ENCODE measurements around the gene SULT1A3. TPM values are rescaled to one million over a fixed set of nuclear protein-coding genes. Genes with fewer than 3 reads are reported as not detected.

Gene SULT1A3
- total RNA-seq, 1 experiment from 2014 or later: 23.5 TPM

- no peak overlapping the region for H3K9ac ChIP-seq (ENCODE audit: low read length)
- no peaks in the 10 kb centered on the region for H4K20me1 ChIP-seq (ENCODE audit: insufficient read depth)
- H3K36me3 ChIP-seq (ENCODE audit: control insufficient read depth in 1 of 2, insufficient read depth in 2 of 2, low read length in 2 of 2): no peaks in the 10 kb centered on the region
- H3K27me3 ChIP-seq (ENCODE audit: insufficient read depth, low read length): no peaks in the 10 kb centered on the region
- H3K9me2 ChIP-seq (ENCODE audit: insufficient read depth): no peaks in the 10 kb centered on the region
- ChIA-PET RAD21 (ENCODE audit: low non-redundant PET in 1 of 2, low total read pairs in 2 of 2, uncharacterized antibody in 2 of 2, unreplicated experiment in 2 of 2) (no interaction called here), POLR2A (no interaction called here), CTCF (interaction anchor here (1.3 kb wide), 1 partner anchor 43 kb away, joined by 3 read pairs; no protein-coding TSS in a partner anchor)
- H3K4me3 ChIP-seq (replicated peaks in 1 of 2; ENCODE audit: low read depth in 1 of 2, low read length in 2 of 2): no peak overlapping the region
- peaks cover 5 to 19% of the 10 kb centered on the region in 2 experiments; a peak in 3 of 4 replicates for H3K4me1 ChIP-seq (ENCODE audit: control insufficient read depth in 1 of 2, insufficient read depth in 2 of 2, low read length in 2 of 2)
- ATAC-seq (no peak), DNase-seq (ENCODE audit: low read depth, low spot score) (no peak)
- H3K4me2 ChIP-seq (ENCODE audit: low read length): no peak overlapping the region
- TF ChIP-seq POLR2A (IDR thresholded peaks at IDR 0.05; ENCODE audit: borderline replicate concordance, extremely low read depth, insufficient read depth, insufficient read length): no peak
- TF ChIP-seq ATF3 (IDR thresholded peaks at IDR 0.05): no peak
- no peak for TF ChIP-seq ZNF274 (IDR thresholded peaks at IDR 0.05; ENCODE audit: low read depth, low read length)
- TF ChIP-seq ELF1 (IDR thresholded peaks at IDR 0.05; ENCODE audit: borderline replicate concordance, low read depth): no peak
- TF ChIP-seq JUND (IDR thresholded peaks at IDR 0.05): no peak
- TF ChIP-seq ZBTB33 (IDR thresholded peaks at IDR 0.05; ENCODE audit: extremely low read depth, insufficient replicate concordance, low read length): no peak
- no peak for TF ChIP-seq YY1 (IDR thresholded peaks at IDR 0.05; ENCODE audit: extremely low read depth, insufficient replicate concordance, low read depth, low read length)
- TF ChIP-seq TCF7L2 (IDR thresholded peaks at IDR 0.05; ENCODE audit: borderline replicate concordance, extremely low read depth, insufficient read depth, insufficient read length): no peak
- TF ChIP-seq CTCF (IDR thresholded peaks at IDR 0.05 in 2 of 3, conservative IDR thresholded peaks at IDR 0.05 in 1 of 3; ENCODE audit: borderline replicate concordance in 1 of 3, insufficient read depth in 1 of 3, low read depth in 2 of 3, low read length in 2 of 3): no peak
- TF ChIP-seq EGR1 (IDR thresholded peaks at IDR 0.05; ENCODE audit: low read depth): no peak
- TF ChIP-seq RAD21 (IDR thresholded peaks at IDR 0.05; ENCODE audit: low read depth): no peak
- TF ChIP-seq SP1 (IDR thresholded peaks at IDR 0.05; ENCODE audit: low read depth): no peak
- TF ChIP-seq EZH2phosphoT487 (IDR thresholded peaks at IDR 0.05; ENCODE audit: borderline replicate concordance): no peak
- no peak for TF ChIP-seq CEBPB (IDR thresholded peaks at IDR 0.05; ENCODE audit: low read depth)
- TF ChIP-seq POLR2AphosphoS5 (IDR thresholded peaks at IDR 0.05; ENCODE audit: low read depth, low read length): no peak
- no peak for TF ChIP-seq FOSL1 (IDR thresholded peaks at IDR 0.05; ENCODE audit: low read depth)
- no peak for TF ChIP-seq MAX (IDR thresholded peaks at IDR 0.05)
- no peak for TF ChIP-seq CBX3 (IDR thresholded peaks at IDR 0.05; ENCODE audit: low read depth)
- TF ChIP-seq EZH2 (IDR thresholded peaks at IDR 0.05): no peak
- TF ChIP-seq SRF (IDR thresholded peaks at IDR 0.05; ENCODE audit: low read depth): no peak
- no peak overlapping the region for H2AFZ ChIP-seq (ENCODE audit: low read depth, low read length, poor library complexity, severe bottlenecking)
- intact Hi-C loops (cut with micrococcal nuclease): no loop called here
- no peaks in the 10 kb centered on the region for H3K9me3 ChIP-seq (ENCODE audit: control insufficient read depth in 1 of 2, insufficient read depth in 1 of 2, low read depth in 1 of 2, low read length in 2 of 2)
- no peaks in the 10 kb centered on the region for H3K79me2 ChIP-seq (ENCODE audit: insufficient read depth, low read length)
- H3K27ac ChIP-seq (ENCODE audit: low read depth, low read length): no peak overlapping the region
- BruUV-seq (replicated peaks): no TSS peak
These were observed 13.2 kb upstream of the SULT1A3 start for GRCh38 chr16:30185683-30186421.
